AG04449 (cell line): ENCODE measurements around the gene UMAD1.

Source experiments
- CTCF ChIA-PET: fragments of 350-600 bp; formaldehyde crosslinking; extraction: SDS; loops from one replicate; lab custom pipeline; 2021; ENCODE audit warnings: antibody characterized with exemption; lab: Yijun Ruan, JAX
- POLR2A ChIA-PET: fragments of 400-600, 350-600 bp; formaldehyde crosslinking; extraction: SDS; loops from one replicate; lab custom pipeline; 2020; ENCODE audit warnings: antibody characterized with exemption, inconsistent platforms; lab: Yijun Ruan, JAX
- DNase-seq: peaks from one replicate; pipeline ENCODE4 v3.0.0-alpha.2; 2010; ENCODE audit warnings: low read depth, low spot score
- H3K4me3 ChIP-seq: 2 replicates; pipeline ENCODE4 v1.5.1; 2011; ENCODE audit warnings: low read depth, mild to moderate bottlenecking, control low read depth, low read length
- CTCF ChIP-seq: IDR thresholded peaks from one replicate; pipeline ENCODE4 v1.5.1; 2011; ENCODE audit warnings: mild to moderate bottlenecking, moderate library complexity, low read length, control low read depth, inconsistent platforms; ENCODE audit not compliant: insufficient read depth; ENCODE audit errors: missing control alignments

Gene UMAD1

DNA sequence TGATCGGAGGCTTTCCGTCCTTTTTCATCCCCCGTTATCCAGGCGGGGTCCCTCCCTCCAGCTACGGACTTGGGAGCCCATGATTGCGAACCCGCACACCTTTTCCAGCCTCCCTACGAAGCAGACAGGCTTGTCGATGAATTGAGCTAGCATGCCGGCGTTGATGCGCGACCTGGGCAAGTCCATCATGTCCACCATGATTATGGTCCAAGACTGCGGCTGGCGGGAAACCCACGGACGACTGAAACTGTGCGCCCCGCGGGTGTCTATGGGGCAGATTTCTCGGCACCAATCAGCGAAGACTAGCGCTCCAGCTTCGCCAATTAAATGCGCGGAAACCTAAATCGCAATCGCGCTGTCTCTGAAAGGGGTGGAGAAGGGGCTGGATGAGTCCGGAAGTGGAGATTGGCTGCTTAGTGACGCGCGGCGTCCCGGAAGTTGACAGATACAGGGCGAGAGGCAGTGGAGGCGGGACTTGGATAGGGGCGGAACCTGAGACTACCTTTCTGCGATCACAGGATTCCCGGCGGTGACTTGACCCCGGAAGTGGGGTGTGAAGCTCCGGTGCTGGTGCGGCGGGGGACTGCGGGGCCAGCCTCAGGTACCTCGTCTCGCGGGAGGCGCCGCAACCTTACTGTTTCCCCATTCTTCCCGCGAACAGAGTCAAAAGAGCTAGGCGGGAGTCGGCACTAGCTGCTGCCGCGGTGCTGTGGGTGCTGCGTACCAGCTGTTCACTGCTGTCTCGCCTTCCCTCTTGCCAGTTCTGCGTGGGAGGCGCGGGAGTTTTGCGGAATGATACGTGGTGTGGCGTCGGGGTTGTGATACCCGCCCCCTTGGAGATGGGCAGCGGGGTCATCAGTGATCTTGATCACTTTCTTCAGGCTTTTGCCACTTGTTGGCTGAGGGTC is at the start of gene UMAD1:
Gene UMAD1 (plus strand): TSS at position 532 of the 908 bp plus-strand sequence. CDS start 32,620 bp downstream, outside the sequence.
- H3K4me3 ChIP-seq = peak within 1 kb of the TSS; percentile 99
- CTCF ChIA-PET = interaction anchor here (0.8 to 2.5 kb wide), 8 partner anchors 11 to 582 kb away, joined by 3 to 12 read pairs (median 3); no protein-coding TSS in a partner anchor
- POLR2A ChIA-PET = interaction anchor here (0.5 to 1.0 kb wide), 3 partner anchors 37 to 550 kb away, joined by 3 to 5 read pairs (median 3); no protein-coding TSS in a partner anchor
- no peak for TF ChIP-seq CTCF
- DNase-seq = peak; percentile 90

DNA sequence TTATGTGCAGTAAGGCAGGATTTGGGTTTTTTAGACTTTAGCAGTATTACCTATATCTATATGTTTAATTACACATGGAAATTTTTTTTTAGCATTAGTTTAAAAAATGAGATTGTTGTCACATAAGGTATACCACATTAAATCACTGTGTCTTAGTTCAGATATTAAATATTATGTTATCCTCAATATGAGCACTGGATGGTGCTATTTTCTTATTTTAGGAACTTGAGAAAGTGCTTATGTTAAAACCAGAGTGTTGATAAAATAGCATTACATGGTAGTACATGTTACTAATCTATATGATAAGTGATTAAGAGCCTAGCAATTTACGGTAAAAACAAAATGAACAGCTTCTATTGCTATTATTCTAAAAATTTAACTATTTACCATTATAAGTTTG is 45.1 kb upstream of the UMAD1 start:
- no peak for TF ChIP-seq CTCF
- CTCF ChIA-PET = interaction anchor here (0.8 to 3.5 kb wide), 20 partner anchors 9 to 701 kb away, joined by 3 to 49 read pairs (median 5); no protein-coding TSS in a partner anchor
- DNase-seq = no peak
- POLR2A ChIA-PET = no interaction called here
- H3K4me3 ChIP-seq = no peak overlapping the region

GRCh38 chr7:7596176-7596575 is 44.4 kb upstream of the UMAD1 start:
- no peak for DNase-seq
- ChIA-PET POLR2A (no interaction called here), CTCF (interaction anchor here (0.7 to 3.5 kb wide), 13 partner anchors 8 to 700 kb away, joined by 3 to 49 read pairs (median 5); no protein-coding TSS in a partner anchor)
- H3K4me3 ChIP-seq = no peak overlapping the region
- TF ChIP-seq CTCF = no peak

- H3K4me3 ChIP-seq = no peak overlapping the region
- ChIA-PET CTCF (interaction anchor here (0.8 to 1.2 kb wide), 2 partner anchors 11 to 182 kb away, joined by 3 read pairs; no protein-coding TSS in a partner anchor), POLR2A (no interaction called here)
- no peak for TF ChIP-seq CTCF
- no peak for DNase-seq
Observed at GRCh38 chr7:7607010-7607409, 33.5 kb upstream of the UMAD1 start.

- no peak for TF ChIP-seq CTCF
- CTCF ChIA-PET = interaction anchor here (0.6 to 1.9 kb wide), 2 partner anchors 14 to 26 kb away, joined by 3 to 5 read pairs; no protein-coding TSS in a partner anchor
- POLR2A ChIA-PET = no interaction called here
- DNase-seq = no peak
- H3K4me3 ChIP-seq = no peak overlapping the region
Observed at GRCh38 chr7:7609330-7609729, 31.2 kb upstream of the UMAD1 start.

DNA sequence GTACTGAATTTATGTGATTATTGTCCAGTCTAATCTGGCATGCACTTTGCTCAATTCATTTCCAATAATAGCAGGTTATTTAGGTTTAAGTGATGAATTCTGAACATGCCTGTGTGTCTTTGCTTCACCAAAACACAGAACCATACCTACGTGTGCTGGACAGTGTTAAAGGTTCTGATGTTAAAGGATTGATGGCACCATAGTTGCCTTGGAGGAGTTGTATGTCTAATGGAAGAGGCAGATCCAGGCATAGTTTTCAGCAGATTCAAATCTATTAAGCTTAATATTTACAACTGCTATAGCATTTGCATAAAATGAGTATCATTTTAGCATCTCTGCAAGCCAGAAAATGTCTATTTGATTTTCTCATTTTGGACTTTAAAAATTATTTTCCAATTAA is 28.0 kb upstream of the UMAD1 start:
- POLR2A ChIA-PET = no interaction called here
- CTCF ChIA-PET = interaction anchor here (0.6 kb wide), 1 partner anchor 8 kb away, joined by 3 read pairs; no protein-coding TSS in a partner anchor
- no peak for TF ChIP-seq CTCF
- DNase-seq = no peak
- no peak overlapping the region for H3K4me3 ChIP-seq
